ENCODE results near the gene VIM. TPM values are rescaled to one million over a fixed set of nuclear protein-coding genes. Genes with fewer than 3 reads are reported as not detected.

Gene VIM
- total and polyA plus RNA-seq, 10 donors: 510 to 2,377 (median 1,295) TPM

DNA sequence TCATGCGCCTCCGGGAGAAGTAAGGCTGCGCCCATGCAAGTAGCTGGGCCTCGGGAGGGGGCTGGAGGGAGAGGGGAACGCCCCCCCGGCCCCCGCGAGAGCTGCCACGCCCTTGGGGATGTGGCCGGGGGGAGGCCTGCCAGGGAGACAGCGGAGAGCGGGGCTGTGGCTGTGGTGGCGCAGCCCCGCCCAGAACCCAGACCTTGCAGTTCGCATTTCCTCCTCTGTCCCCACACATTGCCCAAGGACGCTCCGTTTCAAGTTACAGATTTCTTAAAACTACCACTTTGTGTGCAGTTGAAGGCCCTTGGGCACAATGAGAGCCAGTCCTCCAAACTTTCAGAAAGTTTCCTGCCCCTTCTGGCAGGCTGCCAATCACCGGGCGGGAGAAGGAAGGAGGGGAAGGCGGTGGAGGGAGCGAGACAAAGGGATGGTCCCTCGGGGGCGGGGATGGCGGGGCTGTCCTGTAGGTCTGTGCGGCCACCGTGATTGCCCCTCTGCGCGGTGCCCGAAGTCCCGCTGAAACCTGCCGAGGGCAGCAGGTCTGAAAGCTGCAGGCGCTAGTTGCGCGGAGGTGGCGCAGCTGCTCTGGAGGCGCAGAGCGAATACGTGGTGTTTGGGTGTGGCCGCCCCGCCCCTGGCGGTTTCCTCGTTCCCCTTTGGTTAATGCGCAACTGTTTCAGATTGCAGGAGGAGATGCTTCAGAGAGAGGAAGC lies 2.1 kb downstream of the VIM start:
- H3K9me3 ChIP-seq: no peaks in the 10 kb centered on the region
- DNase-seq: peak; percentile 98
- H3K36me3 ChIP-seq: peaks cover 15 to 49% (median 42%) of the 10 kb centered on the region in 6 donors
- peak; percentile 95 to 97 (median 96) for TF ChIP-seq POLR2AphosphoS5 (IDR thresholded peaks at IDR 0.05)
- TF ChIP-seq POLR2A (IDR thresholded peaks at IDR 0.05): peak; percentile 22 to 57 (median 29)
- TF ChIP-seq, protein P1, sequence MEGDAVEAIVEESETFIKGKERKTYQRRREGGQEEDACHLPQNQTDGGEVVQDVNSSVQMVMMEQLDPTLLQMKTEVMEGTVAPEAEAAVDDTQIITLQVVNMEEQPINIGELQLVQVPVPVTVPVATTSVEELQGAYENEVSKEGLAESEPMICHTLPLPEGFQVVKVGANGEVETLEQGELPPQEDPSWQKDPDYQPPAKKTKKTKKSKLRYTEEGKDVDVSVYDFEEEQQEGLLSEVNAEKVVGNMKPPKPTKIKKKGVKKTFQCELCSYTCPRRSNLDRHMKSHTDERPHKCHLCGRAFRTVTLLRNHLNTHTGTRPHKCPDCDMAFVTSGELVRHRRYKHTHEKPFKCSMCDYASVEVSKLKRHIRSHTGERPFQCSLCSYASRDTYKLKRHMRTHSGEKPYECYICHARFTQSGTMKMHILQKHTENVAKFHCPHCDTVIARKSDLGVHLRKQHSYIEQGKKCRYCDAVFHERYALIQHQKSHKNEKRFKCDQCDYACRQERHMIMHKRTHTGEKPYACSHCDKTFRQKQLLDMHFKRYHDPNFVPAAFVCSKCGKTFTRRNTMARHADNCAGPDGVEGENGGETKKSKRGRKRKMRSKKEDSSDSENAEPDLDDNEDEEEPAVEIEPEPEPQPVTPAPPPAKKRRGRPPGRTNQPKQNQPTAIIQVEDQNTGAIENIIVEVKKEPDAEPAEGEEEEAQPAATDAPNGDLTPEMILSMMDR (IDR thresholded peaks at IDR 0.05 in 8 of 11, conservative IDR thresholded peaks at IDR 0.05 in 3 of 11): peak in 6 of 11 experiments; percentile 40 to 70 (median 48)
- intact Hi-C loops (cut with DNase I; ENCODE audit: low total_unique reads): no loop called here
- H3K4me3 ChIP-seq: peak overlapping the region; percentile 93 to 99 (median 96)
- H3K27me3 ChIP-seq (replicated peaks in 1 of 7): no peaks in the 10 kb centered on the region
- H3K27ac ChIP-seq: peak overlapping the region; percentile 93 to 100 (median 99)
- 0 to 1% (median 0%) methylated on average over 30 to 43 of the region's 43 CpGs for WGBS, 5 donors
- peaks cover 13 to 78% (median 67%) of the 10 kb centered on the region in 6 donors for H3K4me1 ChIP-seq

DNA sequence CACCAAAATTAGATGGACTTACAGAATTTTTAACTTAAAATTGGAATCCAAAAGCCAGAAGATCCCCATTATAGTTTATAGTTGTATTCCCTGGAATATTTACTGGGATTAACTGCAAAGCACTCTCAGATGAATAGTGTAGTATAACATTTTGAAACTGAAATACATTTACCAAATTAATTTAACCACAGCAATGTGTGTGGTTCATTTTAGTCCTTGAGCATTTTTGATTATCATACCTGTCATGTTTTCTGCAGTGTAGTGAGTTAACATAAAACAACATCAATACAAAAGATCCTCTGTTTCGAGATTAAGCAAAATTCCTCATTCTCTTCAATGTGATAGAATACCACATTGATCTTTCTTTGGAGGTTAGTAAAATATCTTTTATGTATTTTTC lies 3.7 kb downstream of the VIM start:
- no peaks in the 10 kb centered on the region for H3K9me3 ChIP-seq
- H3K27ac ChIP-seq: peak overlapping the region in 7 of 8 donors; percentile 99 to 100 (median 99)
- H3K36me3 ChIP-seq: peaks cover 18 to 65% (median 59%) of the 10 kb centered on the region in 6 donors
- intact Hi-C loops (cut with DNase I; ENCODE audit: low total_unique reads): no loop called here
- no peak for DNase-seq
- TF ChIP-seq, protein P1 (IDR thresholded peaks at IDR 0.05 in 8 of 11, conservative IDR thresholded peaks at IDR 0.05 in 3 of 11): no peak
- TF ChIP-seq POLR2AphosphoS5 (IDR thresholded peaks at IDR 0.05): no peak
- no peak for TF ChIP-seq POLR2A (IDR thresholded peaks at IDR 0.05)
- peaks cover 14 to 78% (median 71%) of the 10 kb centered on the region in 6 donors for H3K4me1 ChIP-seq
- no peaks in the 10 kb centered on the region for H3K27me3 ChIP-seq (replicated peaks in 1 of 7)
- peak overlapping the region in 7 of 8 donors; percentile 94 to 99 (median 97) for H3K4me3 ChIP-seq
- 48 to 81% (median 70%) methylated on average over 1 of the region's 1 CpG for WGBS, 5 donors

DNA sequence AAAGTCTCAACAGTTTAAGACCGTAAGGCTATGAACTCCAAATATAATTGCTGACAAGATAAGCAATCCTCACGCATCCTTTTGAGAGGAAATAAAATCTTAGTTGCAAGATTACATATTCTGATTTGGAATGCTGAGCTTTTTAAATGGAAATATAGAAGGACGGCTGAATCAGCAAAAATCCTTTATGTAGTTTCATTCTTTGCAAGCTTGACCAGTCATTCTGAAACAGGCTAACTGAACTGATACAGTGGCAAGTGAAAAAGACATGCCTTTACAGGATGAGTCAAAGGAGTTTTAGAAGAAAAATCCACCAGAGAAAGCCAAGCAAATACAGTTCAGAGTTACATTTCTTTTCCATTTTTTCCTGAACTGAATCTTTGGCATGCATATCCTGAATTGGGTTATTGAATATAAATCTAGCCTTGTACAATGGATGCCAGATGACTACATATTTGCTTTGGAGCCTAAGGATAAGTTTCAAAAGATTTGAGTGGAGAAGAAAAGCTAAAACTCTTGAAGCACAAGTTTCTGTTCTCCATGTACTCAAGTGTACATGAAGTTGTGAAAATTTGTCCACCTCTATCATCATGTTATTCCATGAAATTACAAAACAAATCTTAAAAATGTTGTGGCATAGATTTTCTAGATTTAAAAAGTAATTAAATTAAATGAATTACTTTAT lies 4.4 kb downstream of the VIM start:
- peaks cover 18 to 72% (median 65%) of the 10 kb centered on the region in 6 donors for H3K36me3 ChIP-seq
- DNase-seq: no peak
- H3K27ac ChIP-seq: peak overlapping the region in 7 of 8 donors; percentile 30 to 100 (median 99)
- intact Hi-C loops (cut with DNase I; ENCODE audit: low total_unique reads): no loop called here
- no peaks in the 10 kb centered on the region for H3K9me3 ChIP-seq
- H3K27me3 ChIP-seq (replicated peaks in 1 of 7): no peaks in the 10 kb centered on the region
- H3K4me3 ChIP-seq: peak overlapping the region in 7 of 8 donors; percentile 94 to 99 (median 97)
- no peak for TF ChIP-seq POLR2AphosphoS5 (IDR thresholded peaks at IDR 0.05)
- TF ChIP-seq, protein P1 (IDR thresholded peaks at IDR 0.05 in 8 of 11, conservative IDR thresholded peaks at IDR 0.05 in 3 of 11): no peak
- no peak for TF ChIP-seq POLR2A (IDR thresholded peaks at IDR 0.05)
- H3K4me1 ChIP-seq: peaks cover 7 to 78% (median 68%) of the 10 kb centered on the region in 6 donors
- WGBS, 5 donors: 36 to 60% (median 39%) methylated on average over 3 of the region's 3 CpGs
